HG03575 (cell line): ENCODE measurements around the gene OXER1.
A peak's percentile ranks its signal among the peaks of the same experiment; 100 is the strongest.

Experiments
- ATAC-seq: cut with Tn5 transposase; IDR thresholded peaks from one replicate; pipeline ENCODE4 v1.9.1; 2021; ENCODE audit not compliant: unreplicated experiment, insufficient number of reproducible peaks, low FRiP score; ENCODE audit errors: extremely low read depth

The OXER1 gene, protein sequence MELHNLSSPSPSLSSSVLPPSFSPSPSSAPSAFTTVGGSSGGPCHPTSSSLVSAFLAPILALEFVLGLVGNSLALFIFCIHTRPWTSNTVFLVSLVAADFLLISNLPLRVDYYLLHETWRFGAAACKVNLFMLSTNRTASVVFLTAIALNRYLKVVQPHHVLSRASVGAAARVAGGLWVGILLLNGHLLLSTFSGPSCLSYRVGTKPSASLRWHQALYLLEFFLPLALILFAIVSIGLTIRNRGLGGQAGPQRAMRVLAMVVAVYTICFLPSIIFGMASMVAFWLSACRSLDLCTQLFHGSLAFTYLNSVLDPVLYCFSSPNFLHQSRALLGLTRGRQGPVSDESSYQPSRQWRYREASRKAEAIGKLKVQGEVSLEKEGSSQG

GRCh38 chr2:42764096-42764495 lies at the start of gene OXER1:
Gene OXER1, minus strand, starts transcription at chr2:42764135. Its CDS starts 73 bp downstream, at chr2:42764062.
- no peak for ATAC-seq

- ATAC-seq = no peak
Measured at GRCh38 chr2:42812899-42813479, 49.1 kb upstream of the OXER1 start.

DNA sequence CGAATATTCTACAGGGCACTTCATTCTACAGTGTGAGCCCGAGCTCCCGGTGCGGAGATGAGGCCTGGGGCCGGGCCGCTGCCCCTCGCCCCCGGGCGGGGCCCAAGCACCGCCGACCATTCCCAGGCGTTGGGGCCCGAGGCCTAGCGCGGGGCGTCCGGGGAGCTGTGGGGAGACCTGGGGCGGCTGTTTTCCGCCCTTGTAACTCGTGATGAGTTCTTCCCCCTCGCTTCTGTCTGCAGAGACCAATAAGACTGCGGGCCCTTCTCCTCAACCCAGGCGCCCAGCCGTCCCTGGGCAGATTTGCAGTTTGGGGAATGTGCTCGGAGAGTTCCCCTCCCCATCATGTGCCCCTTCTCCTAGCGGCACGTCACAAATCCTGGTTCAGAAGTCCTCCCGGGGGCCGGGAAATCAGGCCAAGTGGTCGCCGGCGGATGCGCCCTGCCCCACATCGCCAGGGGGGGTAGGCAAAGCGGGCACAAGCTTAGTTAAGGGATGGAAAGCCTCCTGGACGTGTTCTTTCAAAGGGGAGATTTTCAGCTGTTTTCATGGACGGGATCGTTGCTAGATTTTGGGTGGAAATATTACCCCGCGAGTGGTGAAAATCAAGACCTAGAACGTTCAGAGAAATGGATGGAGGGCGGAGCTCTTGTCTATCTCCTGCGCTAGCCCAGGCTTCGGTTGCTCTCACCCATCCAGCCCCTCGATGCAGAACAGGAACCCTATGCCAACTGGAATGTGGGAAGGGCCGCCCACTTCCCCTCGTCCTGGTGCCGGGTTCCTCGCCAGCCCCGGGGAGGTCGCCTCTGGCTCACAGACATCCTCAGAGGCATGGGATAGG lies 47.3 kb upstream of the OXER1 start:
- ATAC-seq = no peak

DNA sequence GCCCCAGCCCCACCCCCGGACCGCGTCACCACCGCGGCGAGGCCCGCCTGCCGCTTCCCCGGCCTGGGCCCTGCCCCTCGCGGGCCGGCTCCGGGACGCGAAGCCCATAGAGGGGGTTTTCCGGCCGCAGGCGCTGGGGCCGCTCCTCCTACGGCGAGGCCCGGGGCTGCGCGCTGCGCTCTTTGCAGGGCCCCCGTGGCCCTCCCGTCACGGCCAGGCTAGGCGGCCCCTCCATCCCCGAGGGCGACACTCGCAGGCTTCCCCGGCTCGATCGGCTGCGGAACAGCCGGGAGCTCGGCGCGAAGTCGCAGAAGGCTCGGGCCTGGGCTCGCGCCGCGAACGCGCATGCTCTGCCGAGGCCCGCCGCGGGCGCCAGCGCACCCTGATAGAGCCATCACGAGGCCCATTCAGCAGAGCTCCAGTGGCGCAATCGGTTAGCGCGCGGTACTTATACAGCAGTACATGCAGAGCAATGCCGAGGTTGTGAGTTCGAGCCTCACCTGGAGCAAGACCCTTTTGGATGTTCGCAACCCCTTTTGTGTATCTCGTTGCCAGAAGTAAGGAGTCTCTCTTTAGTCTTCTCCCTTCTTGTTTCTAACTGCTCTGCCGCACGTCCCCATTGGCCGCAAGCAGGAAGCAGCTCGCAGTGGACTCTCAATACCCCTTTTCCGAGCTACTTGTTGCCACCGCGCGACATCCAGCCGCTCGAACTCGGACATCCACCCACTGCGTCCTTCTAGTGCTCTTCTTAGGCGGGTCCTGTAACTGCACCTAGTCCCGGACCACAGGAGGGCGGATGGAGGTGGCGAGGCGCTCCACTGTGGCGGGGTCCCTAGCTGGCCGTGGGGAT lies 46.4 kb upstream of the OXER1 start:
- ATAC-seq = peak; percentile 45

DNA sequence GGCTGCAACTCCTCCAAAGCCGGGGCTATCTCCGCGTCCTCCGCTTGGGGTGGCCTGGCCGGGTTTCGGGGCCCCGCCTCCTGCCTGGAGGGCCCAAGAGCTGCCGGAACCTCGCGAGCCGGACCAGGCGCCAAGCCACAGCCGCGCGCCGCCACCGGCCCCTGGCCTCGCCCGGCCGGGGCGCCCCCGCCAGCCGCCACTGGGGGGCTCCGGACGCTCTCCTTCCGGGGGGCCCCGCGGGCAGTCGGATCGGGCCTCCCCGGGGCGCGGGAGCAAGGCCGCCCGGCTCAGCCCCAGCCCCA lies 45.8 kb upstream of the OXER1 start:
- ATAC-seq = no peak

GRCh38 chr2:42809131-42809818 lies 45.3 kb upstream of the OXER1 start:
- no peak for ATAC-seq

- ATAC-seq = no peak
Measured at GRCh38 chr2:42808301-42808700, 44.4 kb upstream of the OXER1 start.

DNA sequence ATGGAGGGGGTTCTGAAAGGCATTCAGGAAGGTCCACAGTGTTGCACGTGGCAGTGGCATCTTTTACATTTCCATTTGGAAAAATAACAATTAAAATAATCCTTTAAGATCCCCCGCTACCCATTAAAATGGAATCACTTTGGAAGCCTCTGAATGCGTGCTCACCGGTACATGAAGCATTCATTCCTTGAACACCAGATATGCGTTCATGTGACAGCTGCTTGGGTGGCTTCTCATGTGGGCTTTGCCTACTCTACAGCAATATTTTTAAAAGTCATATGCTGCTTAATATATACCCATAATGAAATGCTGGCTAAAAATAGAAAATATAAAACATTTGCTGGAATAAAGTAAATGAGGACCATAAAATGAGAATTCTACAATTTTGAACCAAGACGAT lies 42.9 kb upstream of the OXER1 start:
- ATAC-seq = no peak

- ATAC-seq = no peak
Measured at GRCh38 chr2:42804891-42805290, 41.0 kb upstream of the OXER1 start.

DNA sequence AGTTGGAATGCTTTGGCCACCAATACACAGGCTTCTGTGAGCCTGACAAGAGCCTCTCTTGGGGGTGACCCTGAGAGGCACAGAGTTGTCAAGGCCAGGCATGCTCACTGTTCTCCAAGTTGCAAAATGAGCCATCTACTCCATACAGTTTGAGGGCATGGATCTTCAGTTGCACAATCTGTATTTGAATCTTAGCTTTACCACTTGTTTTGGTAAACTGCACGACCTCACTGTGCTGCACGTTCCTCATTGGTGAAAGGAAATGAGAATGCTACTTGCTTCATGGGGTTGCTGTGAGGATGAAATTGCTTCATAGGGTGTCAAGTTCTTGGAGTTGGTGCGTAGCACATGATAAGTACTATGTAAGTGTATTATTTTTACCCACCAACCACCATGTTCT lies 40.4 kb upstream of the OXER1 start:
- ATAC-seq = no peak

- no peak for ATAC-seq
Measured at GRCh38 chr2:42802150-42802549, 38.2 kb upstream of the OXER1 start.

DNA sequence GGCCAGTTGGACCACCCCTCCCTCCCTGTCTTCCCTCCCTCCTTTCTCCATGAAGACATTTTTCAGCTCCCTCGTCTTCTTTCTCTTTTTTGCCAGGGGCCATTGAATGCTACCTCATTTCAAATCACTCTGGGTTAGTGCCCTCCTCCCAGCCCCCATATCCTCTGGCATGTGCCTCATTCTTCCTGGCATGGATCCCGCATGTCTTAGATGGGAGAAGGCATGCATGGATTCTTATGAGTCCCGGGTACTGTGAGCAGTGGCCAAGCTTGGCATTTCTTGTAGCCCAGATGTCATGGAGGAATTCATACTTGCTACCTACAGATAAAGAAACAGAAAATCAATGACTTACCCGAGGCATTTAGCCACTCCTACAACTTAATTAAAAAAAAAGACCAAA lies 37.4 kb upstream of the OXER1 start:
- ATAC-seq = no peak

DNA sequence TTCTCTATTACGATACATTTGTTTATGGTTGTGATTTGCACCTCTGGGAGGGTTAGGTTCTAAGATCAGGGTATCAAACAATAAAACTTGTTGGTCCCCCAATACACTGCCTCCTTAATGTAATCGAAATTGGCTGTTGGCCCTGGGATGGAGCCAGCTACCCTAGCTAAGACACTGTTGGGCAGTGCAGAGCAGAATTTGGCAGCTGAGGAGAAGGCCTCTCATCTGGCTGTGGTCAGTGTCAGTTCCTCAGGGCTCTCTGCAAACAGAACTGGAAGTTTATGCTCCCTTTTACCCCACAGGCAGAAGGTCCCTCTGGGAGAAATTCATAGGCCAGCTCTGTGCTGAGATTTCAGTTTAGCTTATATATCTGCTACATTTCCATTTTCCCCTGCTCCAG lies 37.0 kb upstream of the OXER1 start:
- no peak for ATAC-seq

- no peak for ATAC-seq
Measured at GRCh38 chr2:42800461-42800962, 36.6 kb upstream of the OXER1 start.

DNA sequence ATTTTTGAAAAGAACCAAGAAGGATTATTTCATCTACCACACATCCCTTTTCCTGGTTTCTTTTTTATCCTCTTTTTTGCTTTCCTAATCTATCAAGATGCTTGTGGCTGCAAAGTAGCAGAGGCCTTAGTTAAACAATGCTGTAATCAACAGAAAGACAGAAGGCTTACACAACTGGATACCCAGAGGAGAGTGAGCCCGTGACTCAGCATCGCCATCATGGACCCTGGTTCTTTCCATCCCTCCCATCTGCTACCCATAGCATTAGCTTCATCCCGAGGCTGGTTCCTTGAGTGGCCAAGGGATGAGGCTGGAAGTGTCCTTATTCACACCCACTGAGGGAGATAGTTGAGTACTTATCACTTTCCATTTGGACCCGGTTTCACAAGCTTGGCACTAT lies 35.9 kb upstream of the OXER1 start:
- no peak for ATAC-seq

GRCh38 chr2:42797281-42797680 lies 33.3 kb upstream of the OXER1 start:
- ATAC-seq = no peak

GRCh38 chr2:42796427-42797248 lies 32.7 kb upstream of the OXER1 start:
- peak; percentile 30 for ATAC-seq

- no peak for ATAC-seq
Measured at GRCh38 chr2:42795841-42796301, 31.9 kb upstream of the OXER1 start.
